Effector memory CD4-positive, alpha-beta T cell (primary cell): ENCODE data around the gene GLTP.

Experiments
- DNase-seq, 3 donors: peaks; one replicate each; pipeline ENCODE4 v3.0.0-alpha.2; 2020
- H3K27ac ChIP-seq: 2 replicates; pipeline ENCODE4 v1.7.0; 2013; ENCODE audit warnings: mild to moderate bottlenecking, low read length, moderate library complexity; ENCODE audit not compliant: insufficient read depth, poor library complexity, severe bottlenecking
- H3K27me3 ChIP-seq: replicated peaks from 2 replicates; pipeline ENCODE4 v1.7.0; 2013; ENCODE audit warnings: mild to moderate bottlenecking, low read length; ENCODE audit not compliant: insufficient read depth, control insufficient read depth, poor library complexity, severe bottlenecking
- H3K36me3 ChIP-seq: 2 replicates; pipeline ENCODE4 v1.7.0; 2013; ENCODE audit warnings: mild to moderate bottlenecking, low read length, moderate library complexity; ENCODE audit not compliant: control insufficient read depth, insufficient read depth
- H3K4me1 ChIP-seq: 2 replicates; pipeline ENCODE4 v1.7.0; 2013; ENCODE audit warnings: low read length, mild to moderate bottlenecking; ENCODE audit not compliant: control insufficient read depth, insufficient read depth, poor library complexity, severe bottlenecking
- H3K4me3 ChIP-seq: 2 replicates; pipeline ENCODE4 v1.7.0; 2013; ENCODE audit warnings: low read length, low read depth, mild to moderate bottlenecking; ENCODE audit not compliant: insufficient read depth, poor library complexity, severe bottlenecking
- H3K9me3 ChIP-seq: 2 replicates; pipeline ENCODE4 v1.7.0; 2013; ENCODE audit warnings: mild to moderate bottlenecking, low read length, moderate library complexity; ENCODE audit not compliant: control insufficient read depth

Gene GLTP

GRCh38 chr12:109921982-109922381, 41.6 kb upstream of the GLTP start:
- H3K27ac ChIP-seq: no peak overlapping the region
- no peaks in the 10 kb centered on the region for H3K27me3 ChIP-seq
- H3K36me3 ChIP-seq: peaks cover 28% of the 10 kb centered on the region
- no peak for DNase-seq
- no peak overlapping the region for H3K4me3 ChIP-seq
- H3K4me1 ChIP-seq: no peaks in the 10 kb centered on the region
- H3K9me3 ChIP-seq: no peaks in the 10 kb centered on the region

- H3K4me1 ChIP-seq: no peaks in the 10 kb centered on the region
- H3K27ac ChIP-seq: no peak overlapping the region
- H3K36me3 ChIP-seq: peaks cover 44% of the 10 kb centered on the region
- no peak for DNase-seq
- H3K4me3 ChIP-seq: no peak overlapping the region
- H3K9me3 ChIP-seq: no peaks in the 10 kb centered on the region
- H3K27me3 ChIP-seq: no peaks in the 10 kb centered on the region
Observed at GRCh38 chr12:109920261-109920780, 40.0 kb upstream of the GLTP start.

- Histone ChIP-seq H3K27me3 (no peaks in the 10 kb centered on the region), H3K36me3 (peaks cover 49% of the 10 kb centered on the region), H3K4me3 (no peak overlapping the region), H3K9me3 (no peaks in the 10 kb centered on the region), H3K27ac (no peak overlapping the region), H3K4me1 (no peaks in the 10 kb centered on the region)
- no peak for DNase-seq
Observed at GRCh38 chr12:109919456-109919855, 39.1 kb upstream of the GLTP start.

GRCh38 chr12:109916045-109916444, 35.7 kb upstream of the GLTP start:
- no peak overlapping the region for H3K4me3 ChIP-seq
- peaks cover 71% of the 10 kb centered on the region for H3K36me3 ChIP-seq
- H3K9me3 ChIP-seq: no peaks in the 10 kb centered on the region
- DNase-seq: no peak
- H3K4me1 ChIP-seq: no peaks in the 10 kb centered on the region
- no peaks in the 10 kb centered on the region for H3K27me3 ChIP-seq
- no peak overlapping the region for H3K27ac ChIP-seq

GRCh38 chr12:109915171-109916040, 35.1 kb upstream of the GLTP start:
- Histone ChIP-seq H3K4me3 (no peak overlapping the region), H3K27ac (no peak overlapping the region), H3K27me3 (no peaks in the 10 kb centered on the region), H3K9me3 (no peaks in the 10 kb centered on the region), H3K4me1 (no peaks in the 10 kb centered on the region), H3K36me3 (peaks cover 66% of the 10 kb centered on the region)
- DNase-seq: no peak

GRCh38 chr12:109914461-109914860, 34.1 kb upstream of the GLTP start:
- no peaks in the 10 kb centered on the region for H3K27me3 ChIP-seq
- peaks cover 65% of the 10 kb centered on the region for H3K36me3 ChIP-seq
- no peak overlapping the region for H3K27ac ChIP-seq
- H3K9me3 ChIP-seq: no peaks in the 10 kb centered on the region
- no peak for DNase-seq
- no peaks in the 10 kb centered on the region for H3K4me1 ChIP-seq
- no peak overlapping the region for H3K4me3 ChIP-seq

GRCh38 chr12:109912855-109913321, 32.5 kb upstream of the GLTP start:
- no peaks in the 10 kb centered on the region for H3K9me3 ChIP-seq
- H3K27ac ChIP-seq: no peak overlapping the region
- no peaks in the 10 kb centered on the region for H3K27me3 ChIP-seq
- no peak for DNase-seq
- H3K36me3 ChIP-seq: peaks cover 75% of the 10 kb centered on the region
- H3K4me1 ChIP-seq: no peaks in the 10 kb centered on the region
- no peak overlapping the region for H3K4me3 ChIP-seq

- Histone ChIP-seq H3K4me1 (no peaks in the 10 kb centered on the region), H3K27ac (no peak overlapping the region), H3K4me3 (no peak overlapping the region), H3K9me3 (no peaks in the 10 kb centered on the region), H3K27me3 (no peaks in the 10 kb centered on the region), H3K36me3 (peaks cover 75% of the 10 kb centered on the region)
- DNase-seq: no peak
Observed at GRCh38 chr12:109910969-109911348, 30.6 kb upstream of the GLTP start.

GRCh38 chr12:109910254-109910968, 30.1 kb upstream of the GLTP start:
- no peaks in the 10 kb centered on the region for H3K4me1 ChIP-seq
- no peaks in the 10 kb centered on the region for H3K27me3 ChIP-seq
- peaks cover 74% of the 10 kb centered on the region for H3K36me3 ChIP-seq
- no peak for DNase-seq
- H3K27ac ChIP-seq: no peak overlapping the region
- H3K4me3 ChIP-seq: no peak overlapping the region
- no peaks in the 10 kb centered on the region for H3K9me3 ChIP-seq

- Histone ChIP-seq H3K27ac (no peak overlapping the region), H3K27me3 (no peaks in the 10 kb centered on the region), H3K36me3 (peaks cover 63% of the 10 kb centered on the region), H3K9me3 (no peaks in the 10 kb centered on the region), H3K4me3 (no peak overlapping the region), H3K4me1 (peaks cover 5% of the 10 kb centered on the region)
- no peak for DNase-seq
Observed at GRCh38 chr12:109905301-109905700, 25.0 kb upstream of the GLTP start.
